Kidney (tissue), 14 donors: ENCODE results near the gene TUBG1. TPM values are rescaled to one million over a fixed set of nuclear protein-coding genes. Genes with fewer than 3 reads are reported as not detected.

Experiments used
- DNase-seq, 5 donors: peaks; one replicate each; pipeline ENCODE4 v3.0.0-alpha.2; 2013 to 2020
- FAIRE-seq: peaks from 2 replicates; lab custom pipeline; 2012; peaks lifted over from hg19 to GRCh38; lab: Jason Lieb, UNC
- H3K27ac ChIP-seq, 2 donors: one replicate each; pipeline ENCODE4 v1.7.0; 2013; ENCODE audit warnings: low read depth in 2 of 2, low read length in 2 of 2, inconsistent platforms in 1 of 2
- H3K27me3 ChIP-seq: one replicate; pipeline ENCODE4 v1.7.1; 2013; ENCODE audit warnings: low read length, inconsistent platforms; ENCODE audit not compliant: control insufficient read depth, insufficient read depth
- H3K36me3 ChIP-seq, 3 donors: one replicate each; pipeline versions ENCODE4 v1.7.0 to v1.7.1; 2013; ENCODE audit warnings: low read length in 3 of 3, control low read depth in 1 of 3, inconsistent platforms in 1 of 3; ENCODE audit not compliant: insufficient read depth in 3 of 3, control insufficient read depth in 2 of 3
- H3K4me1 ChIP-seq, 3 donors: one replicate each; pipeline versions ENCODE4 v1.7.0 to v1.7.1; 2013; ENCODE audit warnings: low read length in 3 of 3, inconsistent platforms in 1 of 3, low read depth in 1 of 3; ENCODE audit not compliant: control insufficient read depth in 2 of 3, insufficient read depth in 2 of 3
- H3K4me3 ChIP-seq, 3 donors: one replicate each; pipeline versions ENCODE4 v1.7.0 to v1.8.1; 2013; ENCODE audit warnings: low read length in 3 of 3, control low read depth in 1 of 3, inconsistent platforms in 1 of 3
- H3K9ac ChIP-seq, 3 donors: one replicate each; pipeline versions ENCODE4 v1.7.0 to v1.7.1; 2013; ENCODE audit warnings: low read length in 3 of 3, control low read depth in 1 of 3, inconsistent platforms in 1 of 3
- H3K9me3 ChIP-seq, 3 donors: one replicate each; pipeline versions ENCODE4 v1.7.0 to v1.7.1; 2013; ENCODE audit warnings: low read length in 3 of 3, control low read depth in 1 of 3, inconsistent platforms in 1 of 3; ENCODE audit not compliant: control insufficient read depth in 2 of 3, insufficient read depth in 1 of 3
- CTCF ChIP-seq: IDR thresholded peaks from 3 replicates; pipeline ENCODE4 v1.5.1; 2012; ENCODE audit warnings: mild to moderate bottlenecking, moderate library complexity, borderline replicate concordance; ENCODE audit not compliant: insufficient read depth; ENCODE audit errors: extremely low read depth
- intact Hi-C: fragments of 100-400 bp; cut with DNase I; formaldehyde crosslinking; loops from one replicate; pipeline ENCODE4 v1.11.1; 2022
- polyA plus RNA-seq: library from polyadenylated mRNA; stranded (reverse); fragments of 350-450 nt; fragmentation: Illumina TruSeq; extraction: RNeasy Lipid Tissue Mini Kit (QIAGEN cat#74804); gene quantifications from one replicate; pipeline ENCODE4 v1.2.3, GENCODE V29; 2014; ENCODE audit warnings: low read depth, low replicate concordance; ENCODE audit not compliant: insufficient read depth
- total RNA-seq: library from RNA; stranded (reverse); fragmentation: NEBNext Ultra II Directional; extraction: Animal tissue kit (Norgen Biotek cat#: 25700); gene quantifications from one replicate; pipeline ENCODE4 v1.2.1, GENCODE V29; 2021
- donor health status: control.
- donor health status: control.
- donor health status: control.
- donor health status: control.
- donor health status: control.
- donor health status: DM: yes; HTN: yes; CAD: no.
- donor health status: Normal renal cell carcinoma (clear cell type).

TUBG1 gene
- total and polyA plus RNA-seq, 2 donors from 2014 or later, result 33.7 to 61.9 TPM

GRCh38 chr17:42577140-42577531 is 32.3 kb upstream of the TUBG1 start:
- no peaks in the 10 kb centered on the region for H3K9me3 ChIP-seq
- H3K27ac ChIP-seq, result peak overlapping the region; percentile 5 to 27
- FAIRE-seq, result no peak
- no peak for TF ChIP-seq CTCF
- peak overlapping the region; percentile 73 to 83 (median 77) for H3K4me3 ChIP-seq
- H3K4me1 ChIP-seq, result peaks cover 0 to 13% (median 8%) of the 10 kb centered on the region in 3 donors
- H3K27me3 ChIP-seq, result no peaks in the 10 kb centered on the region
- peaks cover 8 to 42% (median 25%) of the 10 kb centered on the region in 3 donors for H3K36me3 ChIP-seq
- peak overlapping the region; percentile 41 to 45 (median 43) for H3K9ac ChIP-seq
- DNase-seq, result peak in 1 of 5 donors; percentile 56
- intact Hi-C loops, result loop anchor here (10.0 kb wide), 1 partner anchor 248 kb away; the partner anchor contains the start of gene BECN1

GRCh38 chr17:42577532-42578281 is 31.8 kb upstream of the TUBG1 start, which contains the start of gene PSMC3IP:
TSS of gene PSMC3IP (minus strand) at chr17:42577729. CDS start at chr17:42577686, 43 bp downstream.
- intact Hi-C loops, result loop anchor here (10.0 kb wide), 1 partner anchor 247 kb away; the partner anchor contains the start of gene BECN1
- no peak for FAIRE-seq
- H3K4me3 ChIP-seq, result peak within 1 kb of the TSS; percentile 77 to 91 (median 83)
- peaks cover 7 to 43% (median 29%) of the 10 kb centered on the region in 3 donors for H3K36me3 ChIP-seq
- peak within 1 kb of the TSS; percentile 88 to 93 for H3K27ac ChIP-seq
- H3K27me3 ChIP-seq, result no peaks in the 10 kb centered on the region
- H3K9ac ChIP-seq, result peak within 1 kb of the TSS; percentile 75 to 91 (median 82)
- H3K9me3 ChIP-seq, result no peaks in the 10 kb centered on the region
- DNase-seq, result peak; percentile 95 to 98 (median 97)
- peaks cover 0 to 13% (median 8%) of the 10 kb centered on the region in 3 donors for H3K4me1 ChIP-seq
- TF ChIP-seq CTCF, result no peak

- H3K36me3 ChIP-seq, result peaks cover 6 to 43% (median 27%) of the 10 kb centered on the region in 3 donors
- peak overlapping the region; percentile 75 to 91 (median 83) for H3K4me3 ChIP-seq
- DNase-seq (peak; percentile 85 to 94 (median 89)), FAIRE-seq (no peak)
- intact Hi-C loops, result loop anchor here (10.0 kb wide), 1 partner anchor 246 kb away; the partner anchor contains the start of gene BECN1
- peak; percentile 81 for TF ChIP-seq CTCF
- H3K27ac ChIP-seq, result peak overlapping the region; percentile 88 to 93
- peak overlapping the region; percentile 75 to 91 (median 82) for H3K9ac ChIP-seq
- no peaks in the 10 kb centered on the region for H3K9me3 ChIP-seq
- H3K27me3 ChIP-seq, result no peaks in the 10 kb centered on the region
- H3K4me1 ChIP-seq, result peaks cover 0 to 13% (median 8%) of the 10 kb centered on the region in 3 donors
Measured at GRCh38 chr17:42578282-42578869, 31.1 kb upstream of the TUBG1 start.
